ENCODE measurements around the gene CAV2. TPM values are rescaled to one million over a fixed set of nuclear protein-coding genes. Genes with fewer than 3 reads are reported as not detected.

CAV2 gene
- total RNA-seq, 1 experiment from 2014 or later, result 76.6 TPM

DNA sequence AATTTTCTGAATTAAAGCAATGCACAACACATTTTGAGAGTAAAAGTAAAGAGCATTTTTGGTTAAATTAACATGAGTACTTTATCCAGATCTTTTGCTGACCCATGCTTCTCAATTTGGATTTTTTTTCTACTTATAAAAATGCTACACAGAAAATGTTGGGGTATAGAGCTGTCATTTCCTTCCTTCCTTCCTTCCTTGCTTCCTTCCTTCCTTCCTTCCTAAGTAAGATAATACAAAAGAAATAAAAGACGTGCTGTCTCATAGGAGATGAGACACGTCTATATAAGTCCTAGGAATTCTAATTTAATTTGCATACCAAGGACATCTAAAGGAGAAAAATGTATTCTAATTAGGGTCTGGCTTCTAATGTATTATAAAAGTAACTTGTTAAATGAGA is 31.0 kb upstream of the CAV2 start:
- Histone ChIP-seq H3K4me1 (ENCODE audit: insufficient read depth, low read length) (peaks cover 28% of the 10 kb centered on the region), H3K4me2 (ENCODE audit: low read length) (no peak overlapping the region), H3K79me2 (ENCODE audit: low read length) (no peaks in the 10 kb centered on the region), H2AFZ (ENCODE audit: low read length) (no peak overlapping the region), H4K20me1 (ENCODE audit: low read length) (no peaks in the 10 kb centered on the region), H3K9me3 (ENCODE audit: low read length) (no peaks in the 10 kb centered on the region), H3F3A (ENCODE audit: low read length, unreplicated experiment) (no peaks in the 10 kb centered on the region), H3K9ac (ENCODE audit: low read length) (no peak overlapping the region), H3K27ac (ENCODE audit: low read length) (no peak overlapping the region), H3K36me3 (ENCODE audit: low read depth, low read length) (no peaks in the 10 kb centered on the region), H3K4me3 (ENCODE audit: low read length) (no peak overlapping the region), H3K27me3 (ENCODE audit: low read length) (no peaks in the 10 kb centered on the region), H3K9me2 (replicated peaks; ENCODE audit: low read length) (no peaks in the 10 kb centered on the region)
- intact Hi-C loops (cut with micrococcal nuclease), result no loop called here
- POLR2A ChIA-PET (ENCODE audit: unreplicated experiment), result interaction anchor here (0.7 kb wide), 1 partner anchor 63 kb away, joined by 4 read pairs; no protein-coding TSS in a partner anchor
- DNase-seq (no peak), ATAC-seq (no peak)
- BruUV-seq (replicated peaks), result no TSS peak
- CTCF ChIA-PET, result no interaction called here
- TF ChIP-seq EZH2 (IDR thresholded peaks at IDR 0.05; ENCODE audit: low read length, unreplicated experiment), result no peak
- TF ChIP-seq EZH2phosphoT487 (IDR thresholded peaks at IDR 0.05; ENCODE audit: borderline replicate concordance, low read length), result no peak
- TF ChIP-seq, protein P1, sequence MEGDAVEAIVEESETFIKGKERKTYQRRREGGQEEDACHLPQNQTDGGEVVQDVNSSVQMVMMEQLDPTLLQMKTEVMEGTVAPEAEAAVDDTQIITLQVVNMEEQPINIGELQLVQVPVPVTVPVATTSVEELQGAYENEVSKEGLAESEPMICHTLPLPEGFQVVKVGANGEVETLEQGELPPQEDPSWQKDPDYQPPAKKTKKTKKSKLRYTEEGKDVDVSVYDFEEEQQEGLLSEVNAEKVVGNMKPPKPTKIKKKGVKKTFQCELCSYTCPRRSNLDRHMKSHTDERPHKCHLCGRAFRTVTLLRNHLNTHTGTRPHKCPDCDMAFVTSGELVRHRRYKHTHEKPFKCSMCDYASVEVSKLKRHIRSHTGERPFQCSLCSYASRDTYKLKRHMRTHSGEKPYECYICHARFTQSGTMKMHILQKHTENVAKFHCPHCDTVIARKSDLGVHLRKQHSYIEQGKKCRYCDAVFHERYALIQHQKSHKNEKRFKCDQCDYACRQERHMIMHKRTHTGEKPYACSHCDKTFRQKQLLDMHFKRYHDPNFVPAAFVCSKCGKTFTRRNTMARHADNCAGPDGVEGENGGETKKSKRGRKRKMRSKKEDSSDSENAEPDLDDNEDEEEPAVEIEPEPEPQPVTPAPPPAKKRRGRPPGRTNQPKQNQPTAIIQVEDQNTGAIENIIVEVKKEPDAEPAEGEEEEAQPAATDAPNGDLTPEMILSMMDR (conservative IDR thresholded peaks at IDR 0.05; ENCODE audit: low read depth, low read length), result no peak

DNA sequence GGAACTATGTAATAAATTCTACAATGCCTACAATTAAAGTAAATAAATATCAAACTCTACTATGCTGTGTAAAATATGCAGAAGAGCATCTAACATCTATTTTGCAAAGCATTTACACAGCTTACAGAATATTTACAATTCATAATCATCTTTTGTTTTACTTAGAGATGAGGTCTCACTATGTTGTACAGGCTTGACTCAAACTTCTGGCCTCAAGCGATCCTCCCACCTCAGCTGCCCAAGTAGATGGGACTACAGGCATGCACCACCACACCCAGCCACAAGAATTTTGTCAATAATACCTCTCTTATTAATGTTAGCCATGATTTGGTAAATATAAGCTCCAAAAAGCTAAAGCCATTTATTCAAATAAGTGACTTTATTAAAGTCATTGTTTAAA is 21.9 kb upstream of the CAV2 start:
- no peak for TF ChIP-seq EZH2 (IDR thresholded peaks at IDR 0.05; ENCODE audit: low read length, unreplicated experiment)
- TF ChIP-seq, protein P1 (conservative IDR thresholded peaks at IDR 0.05; ENCODE audit: low read depth, low read length), result no peak
- TF ChIP-seq EZH2phosphoT487 (IDR thresholded peaks at IDR 0.05; ENCODE audit: borderline replicate concordance, low read length), result no peak
- DNase-seq (peak; percentile 16), ATAC-seq (peak; percentile 64)
- ChIA-PET CTCF (no interaction called here), POLR2A (ENCODE audit: unreplicated experiment) (interaction anchor here (1.2 kb wide), 1 partner anchor 137 kb away, joined by 3 read pairs; no protein-coding TSS in a partner anchor)
- Histone ChIP-seq H3K4me3 (ENCODE audit: low read length) (no peak overlapping the region), H3K9me2 (replicated peaks; ENCODE audit: low read length) (no peaks in the 10 kb centered on the region), H3K27ac (ENCODE audit: low read length) (no peak overlapping the region), H2AFZ (ENCODE audit: low read length) (no peak overlapping the region), H4K20me1 (ENCODE audit: low read length) (no peaks in the 10 kb centered on the region), H3K4me1 (ENCODE audit: insufficient read depth, low read length) (peaks cover 3% of the 10 kb centered on the region; the same call in 1 of the 2 replicates), H3K79me2 (ENCODE audit: low read length) (no peaks in the 10 kb centered on the region), H3K36me3 (ENCODE audit: low read depth, low read length) (no peaks in the 10 kb centered on the region), H3K27me3 (ENCODE audit: low read length) (no peaks in the 10 kb centered on the region), H3F3A (ENCODE audit: low read length, unreplicated experiment) (no peaks in the 10 kb centered on the region), H3K9ac (ENCODE audit: low read length) (no peak overlapping the region), H3K9me3 (ENCODE audit: low read length) (no peaks in the 10 kb centered on the region), H3K4me2 (ENCODE audit: low read length) (no peak overlapping the region)
- BruUV-seq (replicated peaks), result no TSS peak
- intact Hi-C loops (cut with micrococcal nuclease), result no loop called here

DNA sequence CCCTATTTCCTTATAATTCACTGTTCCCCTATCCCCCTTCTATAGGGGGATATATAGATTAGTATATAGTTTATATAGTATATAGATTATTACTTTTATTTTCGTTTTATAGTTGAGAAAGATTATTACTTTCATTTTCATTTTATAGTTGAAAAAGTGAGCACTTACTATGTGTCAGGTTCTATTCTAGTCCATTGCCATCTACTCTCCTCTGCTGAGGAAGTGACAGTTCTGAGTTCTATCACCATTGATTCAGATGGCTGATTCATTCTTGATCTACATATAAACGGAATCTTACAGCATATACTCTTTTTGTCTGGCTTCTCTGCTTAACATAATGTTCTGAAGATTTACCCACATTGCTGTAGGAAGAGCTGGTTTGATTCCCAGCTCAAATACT is 20.7 kb upstream of the CAV2 start:
- Histone ChIP-seq H3K4me3 (ENCODE audit: low read length) (no peak overlapping the region), H3K9ac (ENCODE audit: low read length) (no peak overlapping the region), H3F3A (ENCODE audit: low read length, unreplicated experiment) (no peaks in the 10 kb centered on the region), H3K4me1 (ENCODE audit: insufficient read depth, low read length) (peaks cover 3% of the 10 kb centered on the region; the same call in 1 of the 2 replicates), H3K79me2 (ENCODE audit: low read length) (no peaks in the 10 kb centered on the region), H3K27ac (ENCODE audit: low read length) (no peak overlapping the region), H3K4me2 (ENCODE audit: low read length) (no peak overlapping the region), H3K27me3 (ENCODE audit: low read length) (no peaks in the 10 kb centered on the region), H4K20me1 (ENCODE audit: low read length) (no peaks in the 10 kb centered on the region), H3K9me2 (replicated peaks; ENCODE audit: low read length) (no peaks in the 10 kb centered on the region), H2AFZ (ENCODE audit: low read length) (no peak overlapping the region), H3K36me3 (ENCODE audit: low read depth, low read length) (no peaks in the 10 kb centered on the region), H3K9me3 (ENCODE audit: low read length) (no peaks in the 10 kb centered on the region)
- ChIA-PET POLR2A (ENCODE audit: unreplicated experiment) (no interaction called here), CTCF (no interaction called here)
- TF ChIP-seq EZH2 (IDR thresholded peaks at IDR 0.05; ENCODE audit: low read length, unreplicated experiment) (no peak), EZH2phosphoT487 (IDR thresholded peaks at IDR 0.05; ENCODE audit: borderline replicate concordance, low read length) (no peak)
- TF ChIP-seq, protein P1 (conservative IDR thresholded peaks at IDR 0.05; ENCODE audit: low read depth, low read length), result no peak
- intact Hi-C loops (cut with micrococcal nuclease), result no loop called here
- no peak; the same call in 1 of the 2 replicates for ATAC-seq
- no TSS peak for BruUV-seq (replicated peaks)
- DNase-seq, result no peak

Data from PC-3 (cell line).